SIG-M5 treated with dmso at 0.1 percent for 504 hours (cell line): ENCODE measurements around the gene ACTR8.
"Not testable (repeated sequence)": the region's sequence is repeated elsewhere in the genome, so short reads cannot be mapped to it uniquely, and the experiment has no call there.

Source experiments
- DNase-seq: peaks from one replicate; lab custom pipeline; 2025; ENCODE audit not compliant: unreplicated experiment; lab: John Stamatoyannopoulos, UW

The ACTR8 gene

GRCh38 chr3:53881691-53882593 is at the start of gene ACTR8:
Gene ACTR8, minus strand, starts transcription at chr3:53882152. Its CDS starts 51 bp downstream, at chr3:53882101.
- DNase-seq = peak; percentile 76

- not testable (repeated sequence) for DNase-seq
These were observed 45.4 kb upstream of the ACTR8 start for GRCh38 chr3:53927208-53927872.

- DNase-seq = peak; percentile 42
These were observed 39.3 kb upstream of the ACTR8 start for GRCh38 chr3:53921296-53921695.

- DNase-seq = no peak
These were observed 37.8 kb upstream of the ACTR8 start for GRCh38 chr3:53919741-53920140.

GRCh38 chr3:53913401-53913800 is 31.4 kb upstream of the ACTR8 start:
- no peak for DNase-seq

- DNase-seq = no peak
These were observed 20.8 kb upstream of the ACTR8 start for GRCh38 chr3:53902711-53903110.

GRCh38 chr3:53902067-53902466 is 20.1 kb upstream of the ACTR8 start:
- DNase-seq = no peak

GRCh38 chr3:53900666-53901331 is 18.8 kb upstream of the ACTR8 start:
- no peak for DNase-seq

- no peak for DNase-seq
These were observed 17.8 kb upstream of the ACTR8 start for GRCh38 chr3:53899750-53900149.

- DNase-seq = no peak
These were observed 10.3 kb upstream of the ACTR8 start for GRCh38 chr3:53892286-53892637.

GRCh38 chr3:53891497-53892285 is 9.7 kb upstream of the ACTR8 start, which contains the start of gene SELENOK:
Gene SELENOK, minus strand, starts transcription at chr3:53891859.
- peak; percentile 99 for DNase-seq

GRCh38 chr3:53890726-53891475 is 8.9 kb upstream of the ACTR8 start:
- no peak for DNase-seq

GRCh38 chr3:53888232-53888631 is 6.3 kb upstream of the ACTR8 start:
- DNase-seq = no peak

GRCh38 chr3:53887446-53887845 is 5.5 kb upstream of the ACTR8 start:
- no peak for DNase-seq

GRCh38 chr3:53885239-53885638 is 3.3 kb upstream of the ACTR8 start:
- DNase-seq = no peak

GRCh38 chr3:53884623-53885022 is 2.7 kb upstream of the ACTR8 start:
- no peak for DNase-seq

- no peak for DNase-seq
These were observed 1.1 kb upstream of the ACTR8 start for GRCh38 chr3:53883008-53883407.

GRCh38 chr3:53880396-53881345 is 1.3 kb downstream of the ACTR8 start:
- no peak for DNase-seq
